Skin epidermis (tissue), 12 donors: Measurements from ENCODE around the gene KAZN.

Source experiments
- H3K27ac ChIP-seq, 21 experiments: fragments of 200-600 bp; sonication (generic) in 11 of 21; one replicate each; pipeline ENCODE4 v1.5.0; 2020; ENCODE audit warnings: mild to moderate bottlenecking in 3 of 21, inconsistent platforms in 2 of 21, moderate library complexity in 2 of 21
- H3K4me3 ChIP-seq, 7 experiments: fragments of 200-600 bp; sonication (generic) in 2 of 7; one replicate each; pipeline ENCODE4 v1.5.0; 2020; ENCODE audit warnings: inconsistent platforms in 2 of 7, mild to moderate bottlenecking in 2 of 7, moderate library complexity in 1 of 7

Gene KAZN

GRCh38 chr1:14928886-14929546 is 330.5 kb downstream of the KAZN start:
- H3K4me3 ChIP-seq: no peak overlapping the region
- peak overlapping the region in 3 of 21 experiments; percentile 50 to 69 (median 57) for H3K27ac ChIP-seq

- peak overlapping the region in 8 of 21 experiments; percentile 18 to 69 (median 57) for H3K27ac ChIP-seq
- no peak overlapping the region for H3K4me3 ChIP-seq
Observed at GRCh38 chr1:14929547-14930246, 331.2 kb downstream of the KAZN start.

- H3K4me3 ChIP-seq: no peak overlapping the region
- peak overlapping the region in 8 of 21 experiments; percentile 18 to 69 (median 57) for H3K27ac ChIP-seq
Observed at GRCh38 chr1:14930247-14930965, 331.9 kb downstream of the KAZN start.

GRCh38 chr1:14932034-14932638 is 333.7 kb downstream of the KAZN start:
- Histone ChIP-seq H3K27ac (no peak overlapping the region), H3K4me3 (no peak overlapping the region)

- Histone ChIP-seq H3K27ac (no peak overlapping the region), H3K4me3 (no peak overlapping the region)
Observed at GRCh38 chr1:14934867-14935266, 336.4 kb downstream of the KAZN start.

GRCh38 chr1:14936815-14937214 is 338.3 kb downstream of the KAZN start:
- no peak overlapping the region for H3K4me3 ChIP-seq
- H3K27ac ChIP-seq: no peak overlapping the region

GRCh38 chr1:14937288-14937949 is 338.9 kb downstream of the KAZN start:
- H3K4me3 ChIP-seq: no peak overlapping the region
- H3K27ac ChIP-seq: no peak overlapping the region

GRCh38 chr1:14939527-14940284 is 341.2 kb downstream of the KAZN start:
- H3K4me3 ChIP-seq: no peak overlapping the region
- H3K27ac ChIP-seq: peak overlapping the region in 14 of 21 experiments; percentile 1 to 80 (median 36)

GRCh38 chr1:14940285-14940870 is 341.9 kb downstream of the KAZN start:
- Histone ChIP-seq H3K27ac (peak overlapping the region in 7 of 21 experiments; percentile 1 to 80 (median 31)), H3K4me3 (no peak overlapping the region)

GRCh38 chr1:14941864-14942263 is 343.4 kb downstream of the KAZN start:
- no peak overlapping the region for H3K4me3 ChIP-seq
- H3K27ac ChIP-seq: no peak overlapping the region

GRCh38 chr1:14944471-14944985 is 346.0 kb downstream of the KAZN start:
- Histone ChIP-seq H3K4me3 (no peak overlapping the region), H3K27ac (peak overlapping the region in 20 of 21 experiments; percentile 14 to 92 (median 84))

GRCh38 chr1:14945132-14946010 is 346.9 kb downstream of the KAZN start:
- H3K27ac ChIP-seq: peak overlapping the region; percentile 14 to 92 (median 84)
- peak overlapping the region in 1 of 7 experiments; percentile 15 for H3K4me3 ChIP-seq

- H3K4me3 ChIP-seq: no peak overlapping the region
- H3K27ac ChIP-seq: peak overlapping the region; percentile 14 to 92 (median 84)
Observed at GRCh38 chr1:14946011-14946359, 347.5 kb downstream of the KAZN start.

- no peak overlapping the region for H3K4me3 ChIP-seq
Observed at GRCh38 chr1:14946684-14947238, 348.3 kb downstream of the KAZN start.

GRCh38 chr1:14947421-14947820 is 348.9 kb downstream of the KAZN start:
- peak overlapping the region in 20 of 21 experiments; percentile 14 to 92 (median 84) for H3K27ac ChIP-seq
- no peak overlapping the region for H3K4me3 ChIP-seq

More at GRCh38 chr1:14946684-14947238, 348.3 kb downstream of the KAZN start:
- peak overlapping the region in 20 of 21 experiments; percentile 14 to 92 (median 84) for H3K27ac ChIP-seq

GRCh38 chr1:14948112-14948652 is 349.7 kb downstream of the KAZN start:
- H3K27ac ChIP-seq: peak overlapping the region in 12 of 21 experiments; percentile 52 to 92 (median 87)

More at GRCh38 chr1:14948112-14948652, 349.7 kb downstream of the KAZN start:
- H3K4me3 ChIP-seq: no peak overlapping the region
